ENCODE results near the gene ROBO1.

GRCh38 chr3:79028916-79029315, 738.9 kb downstream of the ROBO1 start:
- TF ChIP-seq EZH2 (IDR thresholded peaks at IDR 0.05; ENCODE audit: insufficient read depth, poor library complexity, severe bottlenecking) (no peak), EZH2phosphoT487 (IDR thresholded peaks at IDR 0.05; ENCODE audit: insufficient read depth, low read depth) (no peak)
